VCaP (cell line): ENCODE results near the gene FHOD1.

Experiments used
- H3K27ac ChIP-seq: fragments of 450-650 bp; 2 replicates; pipeline ENCODE4 v1.5.1; 2017
- CTCF ChIP-seq: fragments of 450-650 bp; conservative IDR thresholded peaks from 2 replicates; pipeline ENCODE4 v1.5.1; 2017; ENCODE audit warnings: mild to moderate bottlenecking, moderate library complexity

Gene FHOD1

GRCh38 chr16:67201411-67202345 lies 45.6 kb downstream of the FHOD1 start:
- H3K27ac ChIP-seq = no peak overlapping the region
- no peak for TF ChIP-seq CTCF

- H3K27ac ChIP-seq = no peak overlapping the region
- no peak for TF ChIP-seq CTCF
Measured at GRCh38 chr16:67200491-67200890, 46.8 kb downstream of the FHOD1 start.

GRCh38 chr16:67199808-67200198 lies 47.5 kb downstream of the FHOD1 start:
- TF ChIP-seq CTCF = no peak
- H3K27ac ChIP-seq = no peak overlapping the region

- TF ChIP-seq CTCF = no peak
- no peak within 1 kb of the TSS for H3K27ac ChIP-seq
Measured at GRCh38 chr16:67199011-67199807, 48.1 kb downstream of the FHOD1 start, which contains the start of gene ELMO3. ELMO3 (plus strand) TSS chr16:67199131; CDS start chr16:67199327, 196 bp downstream.

- no peak overlapping the region for H3K27ac ChIP-seq
- no peak; the same call in 1 of the 2 replicates for TF ChIP-seq CTCF
Measured at GRCh38 chr16:67198238-67198734, 49.0 kb downstream of the FHOD1 start.

GRCh38 chr16:67197704-67198103 lies 49.6 kb downstream of the FHOD1 start:
- no peak overlapping the region for H3K27ac ChIP-seq

More at GRCh38 chr16:67197704-67198103, 49.6 kb downstream of the FHOD1 start:
- TF ChIP-seq CTCF = no peak
